Stimulated activated naive CD8-positive, alpha-beta T cell treated with anti-CD3 and anti-CD28 coated beads, Interleukin-15, amount 100 ng/mL, for 72 hours (primary cell): ENCODE results near the gene EPS15.
"Not testable (repeated sequence)": the region's sequence is repeated elsewhere in the genome, so short reads cannot be mapped to it uniquely, and the experiment has no call there.

Experiments
- ATAC-seq: fragments of 150-1000 bp; cut with Tn5 transposase; 2 replicates; pipeline ENCODE4 v1.10.0; 2021; ENCODE audit warnings: mild to moderate bottlenecking, moderate library complexity
- DNase-seq, 2 donors: peaks; one replicate each; pipeline ENCODE4 v3.0.0; 2021 to 2022
- H3K27ac Mint-ChIP-seq, 2 donors: one replicate each; pipeline ENCODE4 v1.8.0; 2022; ENCODE audit warnings: mild to moderate bottlenecking in 2 of 2, mixed read lengths in 2 of 2, moderate library complexity in 2 of 2
- H3K27me3 Mint-ChIP-seq: one replicate; pipeline ENCODE4 v1.8.0; 2022; ENCODE audit warnings: mixed read lengths
- H3K4me1 Mint-ChIP-seq: one replicate; pipeline ENCODE4 v1.8.0; 2022; ENCODE audit warnings: mild to moderate bottlenecking, mixed read lengths
- H3K4me3 Mint-ChIP-seq, 2 donors: one replicate each; pipeline ENCODE4 v1.8.0; 2022; ENCODE audit warnings: mild to moderate bottlenecking in 2 of 2, mixed read lengths in 2 of 2, moderate library complexity in 1 of 2
- H3K9me3 Mint-ChIP-seq, 2 donors: one replicate each; pipeline ENCODE4 v1.8.0; 2022; ENCODE audit warnings: mixed read lengths in 2 of 2

Gene EPS15

DNA sequence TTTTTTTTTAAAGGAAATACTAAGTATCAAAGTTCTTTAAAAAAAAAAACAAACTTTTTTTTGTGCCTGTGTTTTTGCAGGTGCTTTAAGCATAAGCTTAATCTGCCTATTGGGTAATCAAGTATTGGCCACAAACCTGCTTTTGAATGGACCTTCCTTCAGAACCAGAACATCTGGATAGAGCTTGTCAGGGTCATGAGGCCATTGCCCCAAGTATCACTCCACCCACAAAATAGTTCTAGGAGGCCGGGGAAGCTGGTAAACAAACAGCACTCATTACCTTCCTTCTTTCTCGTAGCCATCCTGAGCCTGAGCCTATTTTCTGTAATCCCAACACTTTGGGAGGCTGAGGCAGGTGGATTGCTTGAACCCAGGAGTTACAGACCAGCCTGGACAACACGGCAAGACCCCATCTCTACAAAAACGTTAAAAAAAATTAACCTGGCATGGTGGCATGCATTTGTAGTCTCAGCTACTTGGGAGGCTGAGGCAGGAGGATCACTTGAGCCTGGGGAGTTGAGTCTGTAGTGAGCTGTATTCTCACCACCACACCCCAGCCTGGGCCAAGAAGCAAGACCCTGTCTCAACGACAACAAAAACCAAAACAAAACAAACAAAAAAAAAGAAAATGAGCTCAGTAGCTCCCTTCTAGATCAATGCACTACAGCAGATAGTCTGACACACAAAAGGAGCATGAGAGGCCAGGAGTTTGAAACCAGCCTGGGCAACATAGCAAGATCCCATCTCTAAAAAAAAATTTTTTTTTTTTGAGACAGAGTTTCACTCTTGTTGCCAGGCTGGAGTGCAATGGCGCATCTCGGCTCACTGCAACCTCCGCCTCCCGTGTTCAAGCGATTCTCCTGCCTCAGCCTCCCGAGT is 34.1 kb upstream of the EPS15 start:
- DNase-seq (no peak), ATAC-seq (no peak)
- Mint-ChIP-seq H3K4me3 (no peak overlapping the region), H3K27me3 (no peaks in the 10 kb centered on the region), H3K27ac (peak overlapping the region in 1 of 2 donors; percentile 19), H3K4me1 (peaks cover 12% of the 10 kb centered on the region), H3K9me3 (peaks cover 0 to 8% of the 10 kb centered on the region in 2 donors)

DNA sequence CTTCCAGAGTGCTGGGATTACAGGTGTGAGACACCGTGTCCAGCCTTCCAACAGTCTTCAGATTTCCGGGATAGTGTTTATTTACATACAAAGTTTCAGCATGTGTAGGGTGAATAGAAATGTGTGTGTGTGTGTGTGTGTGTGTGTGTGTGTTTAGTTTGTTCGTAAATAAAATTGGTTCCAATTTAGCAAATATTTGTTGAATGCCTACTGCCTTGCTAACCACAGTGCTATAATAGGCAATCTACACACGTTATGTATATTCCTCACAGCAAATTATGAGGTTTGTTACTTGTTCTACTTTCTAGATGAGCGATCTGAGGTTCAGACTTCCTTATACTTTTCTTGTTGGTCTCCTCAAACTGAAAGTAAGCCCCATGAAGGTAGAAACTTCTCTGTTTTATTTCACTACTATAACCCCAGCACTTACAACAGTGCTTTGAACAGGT is 32.8 kb upstream of the EPS15 start:
- no peak for DNase-seq
- Mint-ChIP-seq H3K9me3 (peaks cover 0 to 8% of the 10 kb centered on the region in 2 donors), H3K4me3 (no peak overlapping the region), H3K4me1 (peaks cover 12% of the 10 kb centered on the region), H3K27ac (no peak overlapping the region), H3K27me3 (no peaks in the 10 kb centered on the region)
- ATAC-seq: peak; percentile 85

DNA sequence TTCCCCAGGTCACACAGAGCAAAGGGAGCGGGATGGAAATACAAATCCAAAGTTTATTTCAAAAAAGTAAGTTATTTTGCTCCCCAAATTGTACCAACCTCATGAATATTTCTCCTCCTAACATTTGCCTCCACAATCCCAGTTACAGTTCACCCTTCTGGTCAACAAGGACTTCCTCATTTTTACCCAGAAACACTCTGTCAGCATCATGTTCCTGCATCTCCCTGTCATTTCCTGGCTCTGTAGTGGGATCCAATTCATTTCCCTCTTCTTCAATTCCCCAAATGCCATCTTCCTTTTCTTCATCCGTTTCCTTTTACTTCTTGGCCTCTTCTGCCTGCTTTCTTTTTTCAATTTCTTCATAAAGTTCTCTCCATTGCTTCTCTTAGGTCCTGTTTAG is 32.0 kb upstream of the EPS15 start:
- Mint-ChIP-seq H3K27ac (no peak overlapping the region), H3K27me3 (no peaks in the 10 kb centered on the region), H3K9me3 (peaks cover 0 to 8% of the 10 kb centered on the region in 2 donors), H3K4me1 (peaks cover 12% of the 10 kb centered on the region), H3K4me3 (no peak overlapping the region)
- no peak for DNase-seq
- no peak for ATAC-seq

DNA sequence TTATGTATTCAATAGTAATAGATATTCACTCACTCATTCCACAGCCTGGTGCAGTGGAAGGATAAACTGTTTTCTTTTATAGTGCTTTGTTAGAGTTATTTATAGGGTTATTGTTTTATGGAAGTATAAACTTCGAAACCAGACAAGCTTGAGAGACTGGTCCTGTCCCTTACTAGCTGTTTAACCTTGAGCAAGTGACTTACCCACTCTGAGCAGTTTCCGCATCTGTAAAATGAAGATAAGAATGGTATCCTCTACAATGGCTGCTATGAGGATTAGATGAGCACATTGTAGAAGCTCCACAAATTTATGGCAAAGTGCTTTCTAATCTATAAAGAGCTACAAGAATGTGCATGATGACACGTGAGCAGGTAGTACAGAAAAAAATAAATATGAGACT is 30.8 kb upstream of the EPS15 start:
- H3K27me3 Mint-ChIP-seq: no peaks in the 10 kb centered on the region
- ATAC-seq: no peak
- no peak overlapping the region for H3K27ac Mint-ChIP-seq
- H3K4me1 Mint-ChIP-seq: peaks cover 12% of the 10 kb centered on the region
- no peak for DNase-seq
- H3K4me3 Mint-ChIP-seq: no peak overlapping the region
- H3K9me3 Mint-ChIP-seq: peaks cover 0 to 8% of the 10 kb centered on the region in 2 donors

DNA sequence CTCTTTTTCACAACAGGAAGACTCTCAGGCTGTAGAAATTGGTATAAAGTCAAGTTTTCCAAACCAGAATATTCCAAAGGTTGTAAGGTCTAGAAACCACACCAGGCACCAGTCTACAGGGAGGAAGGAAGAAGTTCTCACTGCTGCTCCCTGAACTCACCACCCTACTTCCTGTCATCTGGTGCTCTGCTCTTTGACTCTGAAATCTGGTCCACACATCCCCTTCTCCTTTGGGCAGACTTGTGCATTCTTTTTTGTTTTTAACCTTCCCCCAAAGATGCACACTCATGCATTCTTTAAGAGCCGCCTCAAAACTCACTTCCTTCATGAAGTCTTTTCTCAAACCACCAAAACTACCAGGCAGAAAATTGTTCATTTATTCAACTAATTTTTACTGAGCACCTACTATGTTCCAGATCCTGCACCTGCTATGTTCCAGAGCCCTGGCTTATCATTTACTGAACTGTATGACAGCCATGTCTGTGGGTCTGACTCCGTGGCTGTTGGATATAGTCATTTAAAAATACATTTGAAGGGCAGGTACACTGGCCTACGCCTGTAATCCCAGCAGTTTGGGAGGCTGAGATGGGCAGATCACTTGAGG is 30.1 kb upstream of the EPS15 start:
- Mint-ChIP-seq H3K4me1 (peaks cover 12% of the 10 kb centered on the region), H3K9me3 (peaks cover 0 to 8% of the 10 kb centered on the region in 2 donors), H3K27ac (peak overlapping the region in 1 of 2 donors; percentile 77), H3K27me3 (no peaks in the 10 kb centered on the region), H3K4me3 (no peak overlapping the region)
- ATAC-seq (no peak), DNase-seq (no peak)

DNA sequence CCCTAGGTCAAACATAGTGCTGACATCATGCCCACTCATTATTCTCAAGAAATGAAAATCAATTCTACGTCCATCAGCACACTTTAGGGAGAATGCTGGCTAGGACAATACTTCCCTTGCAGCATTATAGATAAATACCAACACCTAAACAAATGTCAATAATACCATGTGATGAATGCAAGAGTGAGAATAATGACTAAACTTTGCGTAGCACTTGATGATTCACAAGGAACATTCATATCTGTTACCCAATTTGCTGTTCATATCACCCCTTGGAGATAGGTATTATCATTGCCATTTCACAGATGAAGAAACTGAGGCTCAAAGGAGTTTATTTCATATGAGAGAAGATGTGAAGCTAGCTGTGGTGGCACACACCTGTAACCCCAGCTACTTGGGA is 24.8 kb upstream of the EPS15 start:
- Mint-ChIP-seq H3K4me1 (peaks cover 23% of the 10 kb centered on the region), H3K9me3 (no peaks in the 10 kb centered on the region), H3K4me3 (no peak overlapping the region), H3K27ac (no peak overlapping the region), H3K27me3 (no peaks in the 10 kb centered on the region)
- ATAC-seq: no peak
- no peak for DNase-seq

DNA sequence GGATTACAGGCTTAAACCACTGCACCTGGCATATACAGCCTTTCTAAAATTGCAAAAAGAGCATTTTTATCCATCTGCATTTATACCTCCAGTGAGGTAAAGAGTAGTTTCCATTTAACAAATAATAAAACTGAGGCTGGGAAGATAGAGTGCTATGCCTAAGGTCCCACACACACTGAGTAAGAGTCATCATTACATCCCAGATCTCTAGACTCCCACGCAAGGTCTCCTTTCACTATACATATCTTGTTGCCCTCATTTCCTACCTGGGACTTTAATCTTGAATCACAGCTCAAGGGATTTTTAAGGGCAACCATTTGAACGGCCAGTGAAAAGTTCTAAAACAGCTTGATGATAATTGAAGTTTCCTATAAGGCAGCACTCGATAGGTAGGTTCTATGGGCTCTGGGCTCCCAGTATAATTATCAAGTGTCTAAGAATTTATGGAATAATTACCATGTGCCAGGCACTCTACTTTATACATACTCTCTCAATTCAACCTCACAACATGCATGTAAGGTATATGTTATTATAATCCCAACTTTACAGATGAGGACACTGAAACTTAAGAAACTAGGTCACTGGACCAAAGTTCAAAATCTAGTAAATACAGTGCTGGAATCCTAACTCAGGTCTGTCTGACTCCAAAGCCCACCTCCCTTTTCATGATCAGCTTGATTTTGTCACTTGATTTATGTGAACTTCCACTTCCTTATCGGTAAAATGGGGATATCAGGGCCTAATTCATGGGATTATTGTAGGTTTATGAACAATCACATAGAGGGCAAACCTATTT is 23.3 kb upstream of the EPS15 start:
- Mint-ChIP-seq H3K27me3 (no peaks in the 10 kb centered on the region), H3K4me1 (peaks cover 16% of the 10 kb centered on the region), H3K27ac (no peak overlapping the region), H3K4me3 (no peak overlapping the region), H3K9me3 (no peaks in the 10 kb centered on the region)
- ATAC-seq (no peak), DNase-seq (no peak)

DNA sequence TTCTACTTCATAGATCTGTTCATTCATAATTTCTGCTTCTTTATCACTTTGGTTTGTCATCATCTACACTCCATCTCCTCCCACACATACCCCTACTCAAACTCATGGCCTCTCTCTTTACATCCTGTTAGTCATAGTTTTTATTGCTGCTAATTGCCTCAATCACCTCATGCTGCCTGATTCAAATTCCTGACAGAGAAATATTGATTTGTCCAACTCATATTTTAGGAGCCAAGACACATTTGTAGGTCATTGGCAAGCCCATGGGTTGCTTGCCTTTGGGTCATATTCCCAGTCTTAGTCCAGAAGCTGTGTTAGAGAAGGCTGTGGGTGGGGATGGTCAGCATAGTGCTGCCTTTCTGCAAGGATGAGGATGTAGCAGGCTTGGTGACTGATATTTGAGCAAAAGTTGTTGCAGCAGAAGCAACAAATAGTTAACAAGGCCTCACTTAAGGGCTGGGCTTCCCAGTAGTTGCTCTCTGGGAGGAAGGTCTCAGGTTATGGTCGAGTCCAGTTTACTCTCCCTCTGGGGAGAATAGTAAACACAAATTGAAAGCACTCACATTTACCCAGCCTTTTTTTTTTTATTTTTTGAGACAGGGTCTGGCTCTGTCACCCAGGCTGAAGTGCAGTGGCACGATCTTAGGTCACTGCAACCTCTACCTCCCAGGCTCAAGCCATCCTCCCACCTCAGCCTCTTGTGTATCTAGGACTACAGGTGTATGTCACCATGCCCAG is 22.4 kb upstream of the EPS15 start:
- no peaks in the 10 kb centered on the region for H3K9me3 Mint-ChIP-seq
- peak; percentile 96 for ATAC-seq
- peak overlapping the region; percentile 0 to 59 for H3K27ac Mint-ChIP-seq
- peaks cover 16% of the 10 kb centered on the region for H3K4me1 Mint-ChIP-seq
- no peak for DNase-seq
- peak overlapping the region; percentile 2 to 3 for H3K4me3 Mint-ChIP-seq
- no peaks in the 10 kb centered on the region for H3K27me3 Mint-ChIP-seq

DNA sequence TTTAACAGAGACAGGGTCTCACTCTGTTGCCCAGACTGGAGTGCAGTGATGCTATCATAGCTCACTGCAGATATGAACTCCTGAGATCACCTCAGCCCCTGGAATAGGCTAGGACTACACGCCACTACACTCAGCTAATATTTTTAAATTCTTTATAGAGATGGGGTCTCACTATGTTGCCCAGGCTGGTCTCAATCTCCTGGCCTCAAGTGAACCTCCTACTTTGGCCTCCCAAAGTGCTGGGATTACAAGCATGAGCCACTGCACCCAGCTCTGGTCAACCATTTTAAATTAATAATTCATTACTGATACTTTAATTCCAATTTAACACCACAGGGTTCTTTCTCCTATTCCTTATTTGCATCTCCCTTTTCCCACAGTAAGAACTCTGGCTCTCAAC is 18.5 kb upstream of the EPS15 start:
- Mint-ChIP-seq H3K4me3 (no peak overlapping the region), H3K9me3 (no peaks in the 10 kb centered on the region), H3K27me3 (no peaks in the 10 kb centered on the region), H3K27ac (no peak overlapping the region), H3K4me1 (peaks cover 16% of the 10 kb centered on the region)
- DNase-seq (no peak), ATAC-seq (no peak)

DNA sequence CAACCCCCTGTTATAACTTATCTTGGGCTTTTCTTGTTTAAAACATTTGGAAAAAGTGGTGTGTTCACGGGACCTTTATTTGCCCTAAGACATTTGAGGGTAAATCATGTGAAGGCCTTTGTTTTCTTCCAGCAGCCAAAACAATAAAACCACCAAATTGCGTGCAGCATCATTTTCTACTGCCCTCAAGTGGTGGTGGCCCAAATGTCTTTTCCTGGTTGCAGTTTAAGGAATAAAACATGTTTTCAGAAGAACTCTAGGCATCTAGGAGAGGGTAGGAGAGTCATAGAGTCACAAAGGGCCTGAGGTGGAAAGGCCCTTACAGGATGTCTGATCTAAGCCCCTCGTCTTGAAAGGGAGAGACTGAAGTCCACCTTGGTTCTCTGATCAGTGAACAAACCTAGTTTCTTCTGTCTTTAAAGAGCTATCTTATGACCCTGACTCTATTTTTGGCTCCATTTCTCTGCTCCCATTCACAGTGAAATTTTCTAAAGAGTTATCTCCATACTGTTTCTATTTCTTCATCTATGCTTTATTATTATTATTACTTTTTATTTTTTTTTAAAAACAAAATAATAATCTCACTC is 16.0 kb upstream of the EPS15 start:
- DNase-seq: no peak

DNA sequence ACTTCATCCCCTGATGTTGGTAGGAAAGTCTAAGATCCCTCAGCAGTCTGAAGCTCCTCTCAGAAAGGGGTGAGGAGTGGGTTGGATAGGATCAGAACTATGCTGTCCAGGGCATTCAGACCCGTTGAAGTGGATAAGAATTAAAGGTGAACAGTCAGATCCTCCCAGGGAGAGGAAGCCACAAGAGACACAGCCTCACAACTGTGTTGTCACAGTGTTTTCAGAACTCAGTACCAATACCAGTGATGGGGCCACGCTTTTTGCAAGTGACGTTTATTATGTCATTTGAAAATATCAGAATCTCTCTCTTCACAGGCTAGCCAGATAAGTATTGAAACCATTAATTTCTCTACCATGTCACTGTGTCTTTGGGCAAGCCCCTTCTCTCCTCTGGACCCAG is 15.4 kb upstream of the EPS15 start:
- no peaks in the 10 kb centered on the region for H3K9me3 Mint-ChIP-seq
- H3K27me3 Mint-ChIP-seq: no peaks in the 10 kb centered on the region
- no peaks in the 10 kb centered on the region for H3K4me1 Mint-ChIP-seq
- DNase-seq (no peak), ATAC-seq (peak; percentile 76)
- no peak overlapping the region for H3K27ac Mint-ChIP-seq
- no peak overlapping the region for H3K4me3 Mint-ChIP-seq

More for the DNA sequence above, 16.0 kb upstream of the EPS15 start:
- H3K9me3 Mint-ChIP-seq: no peaks in the 10 kb centered on the region
- no peaks in the 10 kb centered on the region for H3K4me1 Mint-ChIP-seq
- ATAC-seq: no peak
- H3K27ac Mint-ChIP-seq: no peak overlapping the region
- no peak overlapping the region for H3K4me3 Mint-ChIP-seq
- no peaks in the 10 kb centered on the region for H3K27me3 Mint-ChIP-seq

DNA sequence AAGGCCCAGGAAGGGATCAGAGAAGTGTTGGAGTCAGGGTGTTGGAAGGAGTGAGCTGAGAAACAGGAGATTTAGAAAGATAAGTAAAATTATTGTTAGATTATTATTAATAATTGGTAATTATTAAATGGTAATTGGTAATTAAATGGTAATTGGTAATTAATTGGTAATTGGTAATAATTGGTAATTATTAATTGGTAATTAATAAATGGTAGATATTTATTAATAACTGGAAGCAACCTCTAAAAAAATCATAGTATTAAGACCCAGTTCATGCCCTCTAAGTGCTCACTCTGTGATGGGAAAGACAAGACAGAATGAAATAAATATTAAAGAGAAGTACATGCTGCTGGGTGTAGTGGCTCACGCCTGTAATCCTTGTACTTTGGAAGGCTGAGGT is 13.8 kb upstream of the EPS15 start:
- no peaks in the 10 kb centered on the region for H3K27me3 Mint-ChIP-seq
- no peak for ATAC-seq
- no peaks in the 10 kb centered on the region for H3K4me1 Mint-ChIP-seq
- DNase-seq: no peak
- H3K4me3 Mint-ChIP-seq: no peak overlapping the region
- no peaks in the 10 kb centered on the region for H3K9me3 Mint-ChIP-seq
- no peak overlapping the region for H3K27ac Mint-ChIP-seq

DNA sequence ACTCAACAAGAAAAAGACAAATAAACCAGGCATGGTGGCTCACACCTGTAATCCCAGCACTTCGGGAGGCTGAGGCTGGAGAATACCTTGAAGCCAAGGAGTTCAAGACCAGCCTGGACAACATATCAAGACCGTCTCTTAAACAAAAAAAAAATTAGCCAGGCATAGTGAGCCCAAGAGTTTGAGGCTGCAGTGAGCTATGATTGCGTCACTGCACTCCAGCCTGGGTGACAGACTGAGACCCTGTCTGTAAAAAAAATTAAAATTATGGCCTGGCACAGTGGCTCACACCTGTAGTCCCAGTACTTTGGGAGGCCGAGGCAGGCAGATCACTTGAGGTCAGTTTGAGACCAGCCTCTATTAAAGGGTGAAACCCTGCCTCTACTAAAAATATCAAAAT is 11.4 kb upstream of the EPS15 start:
- H3K9me3 Mint-ChIP-seq, H3K4me1 Mint-ChIP-seq, H3K27ac Mint-ChIP-seq, H3K4me3 Mint-ChIP-seq, H3K27me3 Mint-ChIP-seq, ATAC-seq, DNase-seq: not testable (repeated sequence)

DNA sequence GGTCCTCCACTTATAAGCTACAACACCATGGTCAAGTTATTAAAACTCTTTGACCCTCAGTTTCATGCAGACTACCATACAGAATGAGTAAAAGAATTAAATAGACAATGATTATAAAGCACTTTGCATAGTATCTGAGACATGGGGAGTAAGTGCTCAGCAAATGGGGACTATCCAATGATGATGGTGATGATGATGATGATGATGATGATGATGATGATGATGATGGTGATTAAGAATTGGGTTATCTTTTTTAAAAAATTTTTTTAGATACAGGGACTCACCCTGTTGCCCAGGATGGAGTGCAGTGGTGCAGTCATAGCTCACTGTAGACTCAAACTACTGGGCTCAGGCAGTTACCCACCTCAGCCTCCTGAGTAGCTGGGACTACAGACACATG is 8.1 kb upstream of the EPS15 start:
- no peaks in the 10 kb centered on the region for H3K9me3 Mint-ChIP-seq
- DNase-seq (no peak), ATAC-seq (no peak)
- no peaks in the 10 kb centered on the region for H3K27me3 Mint-ChIP-seq
- H3K27ac Mint-ChIP-seq: no peak overlapping the region
- H3K4me1 Mint-ChIP-seq: no peaks in the 10 kb centered on the region
- no peak overlapping the region for H3K4me3 Mint-ChIP-seq

DNA sequence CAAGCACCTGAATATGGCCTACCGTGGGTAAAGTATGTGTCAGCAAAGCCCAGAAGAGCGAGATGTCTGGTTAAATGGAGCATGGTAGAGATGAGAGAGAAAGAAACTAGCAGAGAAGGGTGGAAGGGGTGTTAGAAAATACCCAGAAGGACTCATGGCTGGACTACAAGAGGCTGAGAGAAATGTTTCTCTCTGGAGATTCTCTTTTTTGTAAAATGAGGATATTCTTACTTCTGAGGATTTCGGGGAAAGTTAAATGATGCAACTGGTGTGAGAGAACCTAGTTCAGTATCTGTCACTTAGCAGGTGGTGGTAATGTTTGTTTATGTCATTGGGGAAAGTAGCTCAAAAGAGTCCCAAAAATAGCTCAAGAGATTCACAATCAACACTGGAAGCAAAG is 7.2 kb upstream of the EPS15 start:
- Mint-ChIP-seq H3K27ac (no peak overlapping the region), H3K27me3 (no peaks in the 10 kb centered on the region), H3K4me1 (no peaks in the 10 kb centered on the region), H3K4me3 (no peak overlapping the region), H3K9me3 (no peaks in the 10 kb centered on the region)
- no peak for ATAC-seq
- no peak for DNase-seq
